ENCODE results near the gene ABLIM3. TPM values are rescaled to one million over a fixed set of nuclear protein-coding genes. Genes with fewer than 3 reads are reported as not detected.

ABLIM3 gene
- total RNA-seq, 8 experiments from 2014 or later = 0.18 to 28.7 (median 4.3) TPM

- ATAC-seq (replicated peaks in 6 of 8) = no peak
- Histone ChIP-seq H3K27ac (no peak overlapping the region), H3K4me1 (replicated peaks in 1 of 2) (no peaks in the 10 kb centered on the region), H3K4me3 (no peak overlapping the region)
- 17 to 93% (median 50%) methylated on average over 1 to 4 of the region's 13 CpGs; no CpG with 5 or more reads in 5 of the 10 experiments for WGBS, 10 experiments
- in situ Hi-C loops (cut with MboI; ENCODE audit: low pct_unique_long_range_greater_than_20kb in 2 of 9, low sequenced_read_pairs in 9 of 9, unreplicated experiment in 9 of 9) = loop anchor here in 3 of 9 experiments (25.0 kb wide), 1 partner anchor 103 kb away; the partner anchor contains the start of gene ABLIM3 (in 3 of the 3)
These were observed 99.2 kb downstream of the ABLIM3 start for GRCh38 chr5:149240354-149240998.

- H3K4me3 ChIP-seq = no peak overlapping the region
- in situ Hi-C loops (cut with MboI; ENCODE audit: low pct_unique_long_range_greater_than_20kb in 2 of 9, low sequenced_read_pairs in 9 of 9, unreplicated experiment in 9 of 9) = loop anchor here in 3 of 9 experiments (25.0 kb wide), 1 partner anchor 105 kb away; the partner anchor contains the start of gene ABLIM3 (in 3 of the 3)
- no peak for ATAC-seq (replicated peaks in 6 of 8)
- H3K4me1 ChIP-seq (replicated peaks in 1 of 2) = no peaks in the 10 kb centered on the region
- WGBS, 10 experiments = 67 to 100% (median 97%) methylated on average over 1 to 3 of the region's 3 CpGs; no CpG with 5 or more reads in 4 of the 10 experiments
- no peak overlapping the region for H3K27ac ChIP-seq
These were observed 101.0 kb downstream of the ABLIM3 start for GRCh38 chr5:149242339-149242738.

DNA sequence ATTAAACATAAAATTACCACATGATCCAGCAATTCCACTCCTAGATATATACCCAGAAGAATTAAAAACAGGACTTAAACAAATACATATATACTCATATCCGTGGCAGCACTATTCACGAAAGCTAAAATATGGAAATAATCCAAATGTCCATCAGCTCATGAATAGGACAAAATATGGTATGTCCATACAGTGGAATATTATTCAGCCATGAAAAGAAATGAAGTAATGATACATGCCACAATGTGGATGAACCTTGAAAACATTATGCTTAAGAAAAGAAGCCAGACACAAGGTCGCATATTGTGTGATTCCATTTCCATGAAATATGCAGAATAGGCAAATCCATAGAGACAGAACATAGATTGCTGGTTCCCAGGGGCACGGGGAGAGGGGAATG is 105.6 kb downstream of the ABLIM3 start:
- in situ Hi-C loops (cut with MboI; ENCODE audit: low pct_unique_long_range_greater_than_20kb in 2 of 9, low sequenced_read_pairs in 9 of 9, unreplicated experiment in 9 of 9) = loop anchor here in 3 of 9 experiments (25.0 kb wide), 1 partner anchor 110 kb away; the partner anchor contains the start of gene ABLIM3 (in 3 of the 3)
- no peaks in the 10 kb centered on the region for H3K4me1 ChIP-seq (replicated peaks in 1 of 2)
- ATAC-seq (replicated peaks in 6 of 8) = no peak
- H3K4me3 ChIP-seq = no peak overlapping the region
- WGBS, 10 experiments = 48 to 100% (median 88%) methylated on average over 1 to 4 of the region's 4 CpGs
- no peak overlapping the region for H3K27ac ChIP-seq

GRCh38 chr5:149247726-149248125 is 106.4 kb downstream of the ABLIM3 start:
- WGBS, 10 experiments = 73 to 100% (median 80%) methylated on average over 1 to 8 of the region's 8 CpGs; no CpG with 5 or more reads in 2 of the 10 experiments
- no peak overlapping the region for H3K4me3 ChIP-seq
- H3K27ac ChIP-seq = no peak overlapping the region
- no peaks in the 10 kb centered on the region for H3K4me1 ChIP-seq (replicated peaks in 1 of 2)
- ATAC-seq (replicated peaks in 6 of 8) = no peak
- in situ Hi-C loops (cut with MboI; ENCODE audit: low pct_unique_long_range_greater_than_20kb in 2 of 9, low sequenced_read_pairs in 9 of 9, unreplicated experiment in 9 of 9) = loop anchor here in 3 of 9 experiments (25.0 kb wide), 1 partner anchor 110 kb away; the partner anchor contains the start of gene ABLIM3 (in 3 of the 3)

GRCh38 chr5:149251546-149251945 is 110.3 kb downstream of the ABLIM3 start:
- Histone ChIP-seq H3K4me1 (replicated peaks in 1 of 2) (no peaks in the 10 kb centered on the region), H3K4me3 (no peak overlapping the region), H3K27ac (no peak overlapping the region)
- in situ Hi-C loops (cut with MboI; ENCODE audit: low pct_unique_long_range_greater_than_20kb in 2 of 9, low sequenced_read_pairs in 9 of 9, unreplicated experiment in 9 of 9) = loop anchor here in 6 of 9 experiments (25.0 kb wide), 2 partner anchors 114 to 514 kb away; partner anchors contain the start of gene ABLIM3 (in 2 of the 6)
- 8 to 80% (median 45%) methylated on average over 1 to 3 of the region's 4 CpGs; no CpG with 5 or more reads in 2 of the 10 experiments for WGBS, 10 experiments
- no peak for ATAC-seq (replicated peaks in 6 of 8)

GRCh38 chr5:149254506-149254905 is 113.2 kb downstream of the ABLIM3 start:
- in situ Hi-C loops (cut with MboI; ENCODE audit: low pct_unique_long_range_greater_than_20kb in 2 of 9, low sequenced_read_pairs in 9 of 9, unreplicated experiment in 9 of 9) = loop anchor here in 6 of 9 experiments (25.0 kb wide), 2 partner anchors 117 to 517 kb away; partner anchors contain the start of gene ABLIM3 (in 2 of the 6)
- Histone ChIP-seq H3K4me1 (replicated peaks in 1 of 2) (no peaks in the 10 kb centered on the region), H3K27ac (no peak overlapping the region), H3K4me3 (no peak overlapping the region)
- peak in 1 of 8 experiments; percentile 44 for ATAC-seq (replicated peaks in 6 of 8)
- 0 to 73% (median 36%) methylated on average over 1 to 3 of the region's 3 CpGs; no CpG with 5 or more reads in 4 of the 10 experiments for WGBS, 10 experiments

DNA sequence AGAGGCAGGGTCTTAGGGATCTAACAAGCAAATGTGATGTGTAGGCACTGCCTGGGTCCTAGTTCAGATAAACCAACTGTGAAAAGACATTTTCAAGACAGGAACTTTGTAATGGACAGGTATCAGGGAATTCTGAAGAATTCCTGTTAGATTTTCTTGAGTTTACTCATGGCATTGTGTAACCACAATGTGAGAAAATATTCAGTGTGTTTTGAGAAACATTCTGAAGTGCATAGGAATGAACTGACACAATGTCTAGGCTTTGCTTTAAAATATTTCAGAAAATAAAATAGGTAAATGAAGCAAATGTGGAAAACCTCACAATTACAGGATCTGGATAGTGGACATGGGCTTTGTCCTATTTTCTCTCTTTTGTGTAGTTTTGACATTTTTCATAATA is 115.2 kb downstream of the ABLIM3 start:
- ATAC-seq (replicated peaks in 6 of 8) = no peak
- in situ Hi-C loops (cut with MboI; ENCODE audit: low pct_unique_long_range_greater_than_20kb in 2 of 9, low sequenced_read_pairs in 9 of 9, unreplicated experiment in 9 of 9) = loop anchor here in 6 of 9 experiments (25.0 kb wide), 2 partner anchors 119 to 519 kb away; partner anchors contain the start of gene ABLIM3 (in 2 of the 6)
- no peak overlapping the region for H3K27ac ChIP-seq
- no peaks in the 10 kb centered on the region for H3K4me1 ChIP-seq (replicated peaks in 1 of 2)
- no peak overlapping the region for H3K4me3 ChIP-seq

DNA sequence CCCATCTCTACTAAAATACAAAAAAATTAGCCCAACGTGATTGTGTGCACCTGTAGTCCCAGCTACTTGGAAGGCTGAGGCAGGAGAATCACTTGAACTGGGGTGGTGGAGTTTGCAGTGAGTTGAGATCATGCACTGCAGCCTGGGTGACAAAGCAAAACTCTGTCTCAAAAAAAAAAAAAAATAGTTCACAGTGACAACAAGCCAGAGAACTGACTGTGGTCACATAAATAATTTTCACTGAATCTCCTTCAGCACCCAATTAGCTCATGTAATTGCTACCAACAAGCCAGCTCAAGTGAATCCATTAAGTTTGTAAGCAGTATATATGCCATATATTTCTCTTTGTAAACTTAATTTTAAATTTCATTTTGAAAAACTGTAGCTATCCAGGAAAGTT is 115.8 kb downstream of the ABLIM3 start:
- Histone ChIP-seq H3K27ac (no peak overlapping the region), H3K4me1 (replicated peaks in 1 of 2) (no peaks in the 10 kb centered on the region), H3K4me3 (no peak overlapping the region)
- peak in 3 of 8 experiments; percentile 27 to 87 (median 64) for ATAC-seq (replicated peaks in 6 of 8)
- in situ Hi-C loops (cut with MboI; ENCODE audit: low pct_unique_long_range_greater_than_20kb in 2 of 9, low sequenced_read_pairs in 9 of 9, unreplicated experiment in 9 of 9) = loop anchor here in 6 of 9 experiments (25.0 kb wide), 2 partner anchors 120 to 520 kb away; partner anchors contain the start of gene ABLIM3 (in 2 of the 6)
- WGBS, 10 experiments = 30 to 83% (median 65%) methylated on average over 1 of the region's 1 CpG; no CpG with 5 or more reads in 6 of the 10 experiments

GRCh38 chr5:149257889-149258705 is 116.8 kb downstream of the ABLIM3 start:
- WGBS, 10 experiments = 13 to 100% (median 61%) methylated on average over 1 to 7 of the region's 10 CpGs; no CpG with 5 or more reads in 2 of the 10 experiments
- no peak overlapping the region for H3K27ac ChIP-seq
- no peaks in the 10 kb centered on the region for H3K4me1 ChIP-seq (replicated peaks in 1 of 2)
- H3K4me3 ChIP-seq = no peak overlapping the region
- ATAC-seq (replicated peaks in 6 of 8) = peak in 3 of 8 experiments; percentile 57 to 87 (median 70)
- in situ Hi-C loops (cut with MboI; ENCODE audit: low pct_unique_long_range_greater_than_20kb in 2 of 9, low sequenced_read_pairs in 9 of 9, unreplicated experiment in 9 of 9) = loop anchor here in 6 of 9 experiments (25.0 kb wide), 2 partner anchors 121 to 521 kb away; partner anchors contain the start of gene ABLIM3 (in 2 of the 6)

- H3K4me3 ChIP-seq = no peak overlapping the region
- H3K27ac ChIP-seq = no peak overlapping the region
- 67 to 100% (median 89%) methylated on average over 1 of the region's 1 CpG; no CpG with 5 or more reads in 5 of the 10 experiments for WGBS, 10 experiments
- in situ Hi-C loops (cut with MboI; ENCODE audit: low pct_unique_long_range_greater_than_20kb in 2 of 9, low sequenced_read_pairs in 9 of 9, unreplicated experiment in 9 of 9) = loop anchor here in 6 of 9 experiments (25.0 kb wide), 2 partner anchors 123 to 523 kb away; partner anchors contain the start of gene ABLIM3 (in 2 of the 6)
- no peak for ATAC-seq (replicated peaks in 6 of 8)
- H3K4me1 ChIP-seq (replicated peaks in 1 of 2) = no peaks in the 10 kb centered on the region
These were observed 119.5 kb downstream of the ABLIM3 start for GRCh38 chr5:149260761-149261160.

GRCh38 chr5:149261246-149261645 is 120.0 kb downstream of the ABLIM3 start:
- in situ Hi-C loops (cut with MboI; ENCODE audit: low pct_unique_long_range_greater_than_20kb in 2 of 9, low sequenced_read_pairs in 9 of 9, unreplicated experiment in 9 of 9) = loop anchor here in 6 of 9 experiments (25.0 kb wide), 2 partner anchors 124 to 524 kb away; partner anchors contain the start of gene ABLIM3 (in 2 of the 6)
- 42 to 100% (median 73%) methylated on average over 2 to 7 of the region's 7 CpGs; no CpG with 5 or more reads in 3 of the 10 experiments for WGBS, 10 experiments
- no peak for ATAC-seq (replicated peaks in 6 of 8)
- Histone ChIP-seq H3K27ac (no peak overlapping the region), H3K4me1 (replicated peaks in 1 of 2) (no peaks in the 10 kb centered on the region), H3K4me3 (no peak overlapping the region)

DNA sequence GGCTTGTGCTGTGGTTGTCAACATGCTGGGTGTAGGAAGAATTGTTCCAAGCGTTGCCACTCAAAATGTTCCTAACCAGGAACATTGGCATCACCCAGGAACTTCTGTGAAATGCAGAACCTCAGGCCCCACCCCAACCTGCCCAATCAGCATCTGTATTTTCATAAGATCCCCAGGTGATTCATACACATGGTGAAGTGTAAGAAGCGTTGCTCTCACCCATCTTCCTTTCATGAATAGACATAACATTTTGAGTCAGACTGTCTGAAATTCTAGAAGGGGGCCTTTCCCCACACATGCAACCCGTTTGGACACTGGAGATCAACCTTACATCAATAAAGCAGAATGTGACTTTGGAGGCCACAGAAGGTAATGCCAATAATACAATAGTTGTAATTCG is 121.0 kb downstream of the ABLIM3 start:
- in situ Hi-C loops (cut with MboI; ENCODE audit: low pct_unique_long_range_greater_than_20kb in 2 of 9, low sequenced_read_pairs in 9 of 9, unreplicated experiment in 9 of 9) = loop anchor here in 6 of 9 experiments (25.0 kb wide), 2 partner anchors 125 to 525 kb away; partner anchors contain the start of gene ABLIM3 (in 2 of the 6)
- no peak overlapping the region for H3K4me3 ChIP-seq
- WGBS, 10 experiments = 40 to 86% (median 58%) methylated on average over 1 to 3 of the region's 4 CpGs; no CpG with 5 or more reads in 5 of the 10 experiments
- no peak overlapping the region for H3K27ac ChIP-seq
- ATAC-seq (replicated peaks in 6 of 8) = no peak
- no peaks in the 10 kb centered on the region for H3K4me1 ChIP-seq (replicated peaks in 1 of 2)
